HG02588 (cell line): ENCODE data around the gene DIS3L2.
"Not testable (repeated sequence)": the region's sequence is repeated elsewhere in the genome, so short reads cannot be mapped to it uniquely, and the experiment has no call there.

Source experiments
- ATAC-seq: cut with Tn5 transposase; IDR thresholded peaks from one replicate; pipeline ENCODE4 v1.9.1; 2021; ENCODE audit warnings: mild to moderate bottlenecking, moderate library complexity; ENCODE audit not compliant: unreplicated experiment

Gene DIS3L2

DNA sequence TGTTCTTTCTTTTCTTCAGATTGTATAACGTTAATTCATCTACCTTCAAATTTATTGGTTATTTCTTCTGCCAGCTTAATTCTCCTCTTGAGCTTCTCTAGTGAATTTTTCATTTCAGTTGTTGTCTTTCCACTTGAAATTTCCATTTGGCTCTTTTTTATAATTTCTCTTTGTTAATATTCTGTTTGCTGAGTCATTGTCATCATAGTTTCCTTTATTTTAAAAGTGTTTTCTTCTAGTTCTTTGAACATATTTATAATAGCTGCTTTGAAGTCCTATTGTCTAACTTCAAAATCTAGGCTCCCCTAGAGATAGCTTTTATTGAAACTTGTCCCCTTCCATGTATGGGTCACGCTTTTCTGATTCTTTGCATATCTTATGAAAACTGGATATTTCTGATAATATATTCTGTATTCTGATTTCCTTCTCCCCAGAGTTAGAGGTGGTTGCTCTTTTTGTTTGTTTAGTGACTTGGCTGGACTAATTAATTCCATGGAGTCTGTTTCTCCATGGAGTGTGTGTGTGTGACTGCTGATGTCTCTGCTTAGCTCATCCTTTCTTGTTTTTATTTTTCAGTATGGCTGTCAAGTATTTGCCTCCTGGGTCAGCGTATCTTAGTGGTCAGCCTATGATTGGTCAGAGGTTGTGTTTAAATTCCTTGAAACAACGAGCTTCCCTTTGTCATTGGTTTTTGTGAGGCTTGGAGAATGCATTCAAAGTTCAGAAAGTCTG lies 47.6 kb downstream of the DIS3L2 start:
- no peak for ATAC-seq

DNA sequence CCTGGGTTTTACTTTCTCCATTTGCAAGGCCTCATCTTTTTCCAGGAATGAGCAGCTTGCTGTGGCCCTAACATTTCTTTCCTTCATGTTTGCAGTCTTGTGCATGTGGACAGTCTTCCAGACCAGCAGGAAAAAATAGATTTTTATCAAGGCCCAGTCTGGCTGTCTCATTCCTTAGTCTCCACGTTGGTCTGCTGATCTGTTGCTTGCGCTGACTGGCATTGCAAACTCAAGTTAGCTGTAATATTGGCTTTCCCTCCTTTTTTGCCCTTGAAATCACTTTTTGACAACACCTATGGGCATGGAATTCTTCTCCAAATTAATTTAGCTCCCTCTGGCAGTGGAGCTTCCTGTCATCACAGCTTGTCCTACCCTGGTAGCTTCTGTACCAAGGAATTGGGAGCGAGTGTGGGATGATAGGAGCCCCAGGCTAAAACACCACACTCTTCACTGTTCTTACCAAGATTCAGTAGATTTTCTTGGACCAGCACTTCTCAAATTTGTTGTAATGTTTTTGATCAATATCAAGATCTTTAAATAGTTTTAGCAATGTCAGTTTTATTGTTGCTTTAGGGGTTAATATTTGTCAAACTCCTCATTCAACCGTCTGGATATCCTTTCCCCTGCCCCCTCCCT lies 48.2 kb downstream of the DIS3L2 start:
- ATAC-seq, result no peak

DNA sequence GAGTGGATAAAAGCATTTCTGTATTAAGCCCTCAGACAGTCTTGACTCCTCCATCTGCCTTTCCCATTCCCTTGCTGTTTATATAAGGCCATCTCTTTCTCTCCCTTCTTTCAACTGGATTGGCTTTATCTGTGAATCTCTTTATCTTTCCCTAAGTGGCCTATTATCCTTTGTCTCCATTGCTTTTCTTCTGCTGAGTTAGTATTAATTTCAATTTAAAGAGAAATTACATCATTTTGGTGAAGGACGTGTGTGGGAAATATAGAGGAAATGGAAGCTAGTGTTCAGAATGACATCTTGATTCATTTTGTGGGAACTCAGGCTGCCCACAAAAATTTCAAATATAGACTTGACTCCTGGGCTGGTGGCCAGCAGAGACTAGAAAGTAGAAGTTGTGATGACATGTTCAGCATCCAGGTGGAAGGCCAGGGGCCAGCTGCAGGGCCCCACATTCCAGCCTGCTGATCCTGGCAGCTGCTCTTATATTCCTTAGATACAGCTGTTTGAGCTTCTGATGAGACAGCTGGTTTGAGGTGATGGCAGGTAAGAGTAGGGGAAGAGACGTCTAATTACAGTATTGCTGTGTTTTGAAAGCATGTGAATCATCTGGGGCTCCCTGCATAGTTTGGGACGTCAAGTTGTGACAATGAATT lies 52.3 kb downstream of the DIS3L2 start:
- ATAC-seq, result no peak

DNA sequence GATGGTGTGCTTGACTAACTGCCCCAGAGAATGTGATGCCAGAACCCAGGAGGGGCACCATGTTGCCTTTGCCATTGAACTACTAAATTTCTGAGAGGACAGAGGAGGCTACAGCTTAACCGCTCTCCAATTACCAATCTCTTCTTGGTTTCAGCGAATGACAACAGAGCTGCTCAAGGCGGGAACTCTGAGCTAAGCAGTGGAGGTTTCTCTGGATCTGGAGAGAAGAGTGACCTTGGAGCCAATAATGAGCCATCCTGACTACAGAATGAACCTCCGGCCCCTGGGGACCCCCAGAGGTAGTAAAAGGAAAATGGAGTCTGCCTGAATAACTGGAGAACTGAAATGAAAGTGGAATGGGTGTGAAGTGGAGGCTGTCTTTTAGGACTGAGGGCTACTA lies 53.2 kb downstream of the DIS3L2 start:
- no peak for ATAC-seq

GRCh38 chr2:232018181-232018580 lies 56.7 kb downstream of the DIS3L2 start:
- ATAC-seq, result no peak

DNA sequence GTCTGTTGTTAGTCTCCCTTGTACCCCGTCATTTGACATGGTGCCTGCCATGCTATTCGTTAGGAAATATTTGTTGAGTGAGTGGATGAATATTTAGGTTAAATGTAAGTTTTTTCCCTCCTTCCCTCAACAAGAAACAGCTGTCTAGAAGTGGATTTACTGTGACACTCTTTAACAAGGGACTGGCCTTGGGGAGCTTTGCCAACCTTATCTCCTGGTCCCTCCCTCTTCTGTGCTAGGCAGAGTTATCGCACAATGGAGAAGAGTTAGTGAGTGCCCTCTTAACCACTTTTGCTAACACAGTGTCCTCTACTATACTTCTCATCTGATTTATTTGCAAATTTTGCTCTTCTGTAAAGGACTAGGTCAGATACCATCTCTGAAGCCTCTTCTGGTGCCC lies 61.2 kb downstream of the DIS3L2 start:
- no peak for ATAC-seq

GRCh38 chr2:232023426-232023825 lies 61.9 kb downstream of the DIS3L2 start:
- no peak for ATAC-seq

DNA sequence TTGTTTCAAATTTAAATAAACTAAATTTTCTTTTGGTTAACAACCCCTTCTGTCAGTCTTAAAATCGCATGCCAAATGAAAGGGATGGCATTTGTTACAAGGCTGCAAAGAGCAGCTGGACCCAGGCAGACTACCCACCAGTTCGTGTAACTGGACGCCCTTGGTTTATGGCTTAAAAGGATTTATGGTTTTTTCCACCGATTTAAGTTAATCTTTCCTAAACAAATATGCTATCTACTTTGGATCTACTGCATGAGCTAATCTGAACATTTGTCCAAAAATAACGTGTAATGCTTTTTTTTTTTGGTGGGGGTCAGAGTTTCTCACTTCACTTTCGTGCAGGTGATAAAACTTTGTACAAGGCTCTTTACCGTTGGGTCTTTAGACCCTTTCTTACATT lies 62.9 kb downstream of the DIS3L2 start:
- no peak for ATAC-seq

GRCh38 chr2:232026910-232027309 lies 65.4 kb downstream of the DIS3L2 start:
- peak; percentile 95 for ATAC-seq

GRCh38 chr2:232027530-232027929 lies 66.0 kb downstream of the DIS3L2 start:
- no peak for ATAC-seq

DNA sequence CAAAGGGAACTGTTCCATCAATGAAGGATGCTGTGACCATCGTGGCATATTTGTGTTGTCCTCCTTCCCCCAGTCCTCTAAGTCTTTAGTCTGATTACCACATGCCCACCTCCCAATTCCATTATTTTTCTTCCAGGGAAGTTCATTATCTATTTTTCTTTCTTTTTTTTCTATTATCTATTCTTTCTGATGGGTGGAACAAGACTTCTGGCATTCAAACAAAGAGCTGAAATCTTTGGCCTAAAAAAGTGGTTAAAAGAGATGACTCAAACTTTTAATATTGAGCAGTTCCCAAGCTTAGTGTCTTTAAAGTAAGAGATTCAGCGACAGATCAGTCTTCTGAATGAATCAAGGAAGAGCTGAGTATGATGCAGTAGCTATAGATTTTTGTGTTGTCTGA lies 66.6 kb downstream of the DIS3L2 start:
- no peak for ATAC-seq

- no peak for ATAC-seq
Measured at GRCh38 chr2:232028631-232029030, 67.1 kb downstream of the DIS3L2 start.

- ATAC-seq, result no peak
Measured at GRCh38 chr2:232029346-232029745, 67.8 kb downstream of the DIS3L2 start.

DNA sequence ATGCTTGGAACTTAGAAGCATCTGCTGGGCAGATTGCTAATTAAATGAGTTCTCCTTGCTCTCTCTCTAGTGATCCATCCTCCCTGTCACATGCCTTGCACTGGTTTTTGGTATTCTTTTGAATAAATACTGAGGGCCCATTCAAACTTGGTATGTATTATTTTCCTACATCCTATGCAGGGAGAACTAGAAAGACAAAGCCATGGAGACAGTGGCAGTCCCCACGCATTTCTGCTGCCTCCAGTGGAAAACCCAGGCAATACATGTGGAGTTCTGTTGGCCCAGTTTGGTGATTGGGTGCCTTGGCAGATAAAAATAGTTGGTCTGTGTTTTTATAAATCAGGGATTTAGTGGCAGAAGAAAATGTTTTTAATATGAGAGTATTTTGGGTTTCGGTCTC lies 68.7 kb downstream of the DIS3L2 start:
- no peak for ATAC-seq

- not testable (repeated sequence) for ATAC-seq
Measured at GRCh38 chr2:232035292-232035691, 73.8 kb downstream of the DIS3L2 start.

DNA sequence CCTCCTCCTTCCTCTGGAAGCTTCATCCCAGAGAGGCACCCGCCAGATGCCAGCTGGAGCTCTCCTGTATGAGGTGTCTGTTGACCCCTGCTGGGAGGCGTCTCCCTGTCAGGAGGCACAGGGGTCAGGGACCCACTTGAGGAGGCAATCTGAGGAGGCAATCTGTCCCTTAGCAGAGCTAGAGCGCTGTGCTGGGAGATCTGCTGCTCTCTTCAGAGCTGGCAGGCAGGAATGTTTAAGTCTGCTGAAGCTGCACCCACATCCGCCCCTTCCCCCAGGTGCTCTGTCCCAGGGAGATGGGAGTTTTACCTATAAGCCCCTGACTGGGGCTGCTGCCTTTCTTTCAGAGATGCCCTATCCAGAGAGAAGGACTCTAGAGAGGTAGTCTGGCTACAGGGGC lies 75.4 kb downstream of the DIS3L2 start:
- not testable (repeated sequence) for ATAC-seq

- no peak for ATAC-seq
Measured at GRCh38 chr2:232038251-232038880, 76.9 kb downstream of the DIS3L2 start.

- ATAC-seq, result no peak
Measured at GRCh38 chr2:232038881-232039485, 77.5 kb downstream of the DIS3L2 start.

- ATAC-seq, result no peak
Measured at GRCh38 chr2:232042911-232043574, 81.5 kb downstream of the DIS3L2 start.

GRCh38 chr2:232043966-232044365 lies 82.5 kb downstream of the DIS3L2 start:
- ATAC-seq, result no peak

DNA sequence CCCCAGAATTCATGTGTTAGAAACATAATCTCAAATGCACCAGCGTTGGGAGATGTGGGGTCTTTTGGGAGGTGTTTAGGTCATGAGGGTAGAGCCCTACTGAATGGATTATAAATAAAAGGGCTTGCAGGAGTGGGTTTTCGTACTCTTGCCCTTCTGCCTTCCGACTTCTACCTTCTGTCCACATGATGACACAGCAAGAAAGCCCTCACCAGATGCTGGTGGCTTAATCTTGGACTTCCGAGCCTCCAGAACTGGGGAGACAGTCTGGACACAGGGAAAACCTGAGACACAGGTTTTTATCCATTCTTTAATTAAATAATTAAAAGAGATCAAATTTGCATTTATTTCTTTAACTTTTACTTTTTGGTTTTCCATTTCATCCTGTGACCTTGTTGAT lies 87.8 kb downstream of the DIS3L2 start:
- ATAC-seq, result no peak
